Heart left ventricle (tissue), 13 donors: Measurements from ENCODE around the gene PRR5L.

ENCODE experiments used
- POLR2A ChIP-seq, 2 donors: fragments of 450-650 bp; IDR thresholded peaks; one replicate each; pipeline ENCODE4 v1.6.1; 2017; ENCODE audit warnings: antibody characterized with exemption in 2 of 2, mild to moderate bottlenecking in 2 of 2, moderate library complexity in 2 of 2
- TF ChIP-seq, protein P1 (sequence below), 12 donors: fragments of 200-600 bp; sonication (generic) in 4 of 12; IDR thresholded peaks; one replicate each; pipeline versions ENCODE4 v1.5.0 to v1.8.0; 2018 to 2022; ENCODE audit warnings: antibody characterized with exemption in 12 of 12, mild to moderate bottlenecking in 5 of 12
- donor health status: ischemic (EF 13 %, LVEDD 7.1; RV severe dilation, severe dysfunction).
- donor health status: DM: no; HTN: yes; CAD: no.
- donor health status: DM: no; HTN: no; CAD: no.
- donor health status: ischemic (EF 25% LVEDD 6.9; RV normal size, moderate dysfunction).
- donor health status: ischemic (EF 25% LVEDD 5.7; RV mildly dilated, moderate dysfunction).
- donor health status: ischemic (EF 35%, LVEDD 5.7; RV mildly dilated, moderate dysfunction).
- donor health status: nonischemic (EF 11% LVEDD 7.7; RV severe dilation, severe dysfunction).
- donor health status: DM: yes; HTN: yes; CAD: no.
- donor health status: PGD.
- donor health status: ischemic (EF 29% LVEDD 5.4; RV normal size, mild dysfunction).
- donor health status: nonischemic (EF 23%, LVEDD 6.1; RV moderate dilation, normal function).

DNA sequence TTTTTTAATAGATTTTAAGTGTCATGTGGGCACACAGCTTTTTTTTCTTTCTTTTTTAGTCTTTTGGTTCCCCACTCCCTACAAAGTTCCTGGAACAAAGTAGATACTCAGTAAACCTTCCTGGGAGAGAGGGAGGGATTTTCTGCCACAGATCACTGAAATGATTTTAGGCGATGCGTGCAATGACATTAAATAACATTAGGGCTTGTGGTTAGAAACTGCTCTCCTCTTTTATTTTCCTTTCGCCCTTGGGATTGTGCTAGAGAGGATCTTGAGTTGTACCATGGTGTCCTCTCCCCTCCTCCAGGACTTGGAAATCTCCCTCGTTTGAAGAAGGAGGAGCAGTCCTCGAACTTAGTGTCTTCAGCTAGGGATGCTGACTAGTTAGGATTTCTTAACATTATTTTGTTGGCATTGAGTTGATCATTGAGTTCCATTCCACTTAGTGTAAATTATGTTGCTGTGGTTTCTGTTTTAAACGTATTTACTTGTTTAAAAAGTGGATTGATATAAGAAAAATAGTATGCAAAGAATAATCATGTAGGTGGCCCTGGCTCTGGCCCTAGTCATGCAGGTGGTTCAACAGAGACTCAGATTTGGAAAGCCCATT, 125.6 kb downstream of the PRR5L start:
- no peak for TF ChIP-seq POLR2A (IDR thresholded peaks at IDR 0.05)
- TF ChIP-seq, protein P1, sequence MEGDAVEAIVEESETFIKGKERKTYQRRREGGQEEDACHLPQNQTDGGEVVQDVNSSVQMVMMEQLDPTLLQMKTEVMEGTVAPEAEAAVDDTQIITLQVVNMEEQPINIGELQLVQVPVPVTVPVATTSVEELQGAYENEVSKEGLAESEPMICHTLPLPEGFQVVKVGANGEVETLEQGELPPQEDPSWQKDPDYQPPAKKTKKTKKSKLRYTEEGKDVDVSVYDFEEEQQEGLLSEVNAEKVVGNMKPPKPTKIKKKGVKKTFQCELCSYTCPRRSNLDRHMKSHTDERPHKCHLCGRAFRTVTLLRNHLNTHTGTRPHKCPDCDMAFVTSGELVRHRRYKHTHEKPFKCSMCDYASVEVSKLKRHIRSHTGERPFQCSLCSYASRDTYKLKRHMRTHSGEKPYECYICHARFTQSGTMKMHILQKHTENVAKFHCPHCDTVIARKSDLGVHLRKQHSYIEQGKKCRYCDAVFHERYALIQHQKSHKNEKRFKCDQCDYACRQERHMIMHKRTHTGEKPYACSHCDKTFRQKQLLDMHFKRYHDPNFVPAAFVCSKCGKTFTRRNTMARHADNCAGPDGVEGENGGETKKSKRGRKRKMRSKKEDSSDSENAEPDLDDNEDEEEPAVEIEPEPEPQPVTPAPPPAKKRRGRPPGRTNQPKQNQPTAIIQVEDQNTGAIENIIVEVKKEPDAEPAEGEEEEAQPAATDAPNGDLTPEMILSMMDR (IDR thresholded peaks at IDR 0.05) = no peak
